ENCODE measurements around the gene CAPN8. TPM values are rescaled to one million over a fixed set of nuclear protein-coding genes. Genes with fewer than 3 reads are reported as not detected.

Gene CAPN8
- total RNA-seq, 1 donor from 2014 or later: not detected

DNA sequence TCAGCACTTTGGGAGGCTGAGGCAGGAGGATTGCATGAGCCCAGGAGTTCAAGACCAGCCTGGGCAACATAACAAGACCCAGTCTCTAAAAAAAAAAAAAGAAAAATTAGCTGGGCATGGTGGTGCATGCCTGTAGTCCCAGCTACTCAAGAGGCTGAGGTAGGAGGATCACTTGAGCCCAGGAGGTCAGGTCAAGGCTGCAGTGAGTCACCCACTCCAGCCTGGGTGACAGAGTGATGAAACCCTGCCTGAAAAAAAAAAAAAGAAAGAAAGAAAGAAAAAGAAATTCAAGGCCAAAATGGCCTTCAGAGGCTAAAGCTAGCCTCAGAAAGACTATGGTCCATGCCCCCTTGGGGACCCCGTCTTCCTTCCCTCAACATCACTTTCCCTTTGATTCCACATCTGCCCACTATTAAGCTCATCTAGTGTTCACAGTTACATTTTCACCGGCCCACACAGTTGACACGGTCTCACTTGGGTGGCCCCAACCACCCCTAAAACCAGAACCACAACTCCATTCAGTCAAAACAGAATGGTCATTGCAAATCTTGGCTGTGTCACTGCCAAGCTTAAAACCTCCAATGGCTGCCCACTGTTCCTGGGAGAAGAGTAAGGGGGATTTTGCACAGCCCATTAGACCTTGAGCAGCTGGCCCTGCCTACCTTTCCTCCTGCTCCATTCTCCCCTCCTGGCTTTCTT, 2.1 kb upstream of the CAPN8 start:
- no peaks in the 10 kb centered on the region for H3K36me3 ChIP-seq (ENCODE audit: control insufficient read depth, insufficient read depth, low read length)
- no peak overlapping the region for H3K4me3 ChIP-seq (ENCODE audit: low read depth, low read length)
- TF ChIP-seq, protein P1, sequence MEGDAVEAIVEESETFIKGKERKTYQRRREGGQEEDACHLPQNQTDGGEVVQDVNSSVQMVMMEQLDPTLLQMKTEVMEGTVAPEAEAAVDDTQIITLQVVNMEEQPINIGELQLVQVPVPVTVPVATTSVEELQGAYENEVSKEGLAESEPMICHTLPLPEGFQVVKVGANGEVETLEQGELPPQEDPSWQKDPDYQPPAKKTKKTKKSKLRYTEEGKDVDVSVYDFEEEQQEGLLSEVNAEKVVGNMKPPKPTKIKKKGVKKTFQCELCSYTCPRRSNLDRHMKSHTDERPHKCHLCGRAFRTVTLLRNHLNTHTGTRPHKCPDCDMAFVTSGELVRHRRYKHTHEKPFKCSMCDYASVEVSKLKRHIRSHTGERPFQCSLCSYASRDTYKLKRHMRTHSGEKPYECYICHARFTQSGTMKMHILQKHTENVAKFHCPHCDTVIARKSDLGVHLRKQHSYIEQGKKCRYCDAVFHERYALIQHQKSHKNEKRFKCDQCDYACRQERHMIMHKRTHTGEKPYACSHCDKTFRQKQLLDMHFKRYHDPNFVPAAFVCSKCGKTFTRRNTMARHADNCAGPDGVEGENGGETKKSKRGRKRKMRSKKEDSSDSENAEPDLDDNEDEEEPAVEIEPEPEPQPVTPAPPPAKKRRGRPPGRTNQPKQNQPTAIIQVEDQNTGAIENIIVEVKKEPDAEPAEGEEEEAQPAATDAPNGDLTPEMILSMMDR (IDR thresholded peaks at IDR 0.05; ENCODE audit: insufficient read depth, low read length, poor library complexity, severe bottlenecking): no peak
- no peak for DNase-seq (ENCODE audit: low read depth)
- no peaks in the 10 kb centered on the region for H3K27me3 ChIP-seq (ENCODE audit: control insufficient read depth, insufficient read depth, low read length)

DNA sequence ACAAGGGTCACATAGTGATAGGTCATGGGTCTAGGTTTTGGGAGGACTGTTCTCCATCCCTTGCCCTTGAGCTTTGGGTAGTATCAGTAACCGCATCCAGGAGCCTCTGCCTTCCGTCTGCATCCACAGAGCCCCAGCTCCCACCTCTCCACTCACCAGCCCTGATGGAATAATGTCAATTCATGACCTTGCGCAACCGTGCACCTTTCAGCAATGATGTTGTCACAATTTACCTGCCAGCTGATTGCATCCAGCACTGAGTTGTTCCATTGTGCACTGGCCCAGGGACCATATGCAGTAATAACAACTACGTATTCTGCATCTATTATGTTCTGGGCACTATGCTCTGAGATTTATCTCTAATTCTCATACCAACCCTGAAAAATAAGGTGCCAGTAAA, 1.4 kb downstream of the CAPN8 start:
- TF ChIP-seq, protein P1 (IDR thresholded peaks at IDR 0.05; ENCODE audit: insufficient read depth, low read length, poor library complexity, severe bottlenecking): no peak
- H3K4me3 ChIP-seq (ENCODE audit: low read depth, low read length): no peak overlapping the region
- H3K36me3 ChIP-seq (ENCODE audit: control insufficient read depth, insufficient read depth, low read length): no peaks in the 10 kb centered on the region

DNA sequence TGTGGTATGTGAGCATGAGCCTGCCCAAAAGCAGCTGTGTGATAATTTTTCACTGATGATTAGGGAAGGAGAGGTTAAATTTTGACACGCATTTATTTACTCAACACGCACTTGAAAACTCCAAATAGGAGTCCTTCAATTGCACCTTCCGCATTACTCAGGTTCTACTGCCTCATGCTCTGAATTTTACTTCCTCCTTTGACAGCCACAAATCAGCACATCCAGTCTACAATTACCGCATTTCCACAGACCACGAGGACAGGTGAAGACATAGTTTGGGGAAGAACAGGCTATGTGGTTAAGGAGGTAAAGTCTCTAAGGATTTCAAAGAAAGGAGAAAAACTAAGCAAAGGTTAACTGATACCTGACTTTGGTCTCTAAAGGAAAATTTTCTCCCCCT, 2.6 kb downstream of the CAPN8 start:
- Histone ChIP-seq H3K36me3 (ENCODE audit: control insufficient read depth, insufficient read depth, low read length) (no peaks in the 10 kb centered on the region), H3K4me3 (ENCODE audit: low read depth, low read length) (no peak overlapping the region), H3K27me3 (ENCODE audit: control insufficient read depth, insufficient read depth, low read length) (no peaks in the 10 kb centered on the region)
- no peak for DNase-seq (ENCODE audit: low read depth)
- TF ChIP-seq, protein P1 (IDR thresholded peaks at IDR 0.05; ENCODE audit: insufficient read depth, low read length, poor library complexity, severe bottlenecking): no peak

More for the DNA sequence above, 1.4 kb downstream of the CAPN8 start:
- DNase-seq (ENCODE audit: low read depth): no peak
- no peaks in the 10 kb centered on the region for H3K27me3 ChIP-seq (ENCODE audit: control insufficient read depth, insufficient read depth, low read length)

DNA sequence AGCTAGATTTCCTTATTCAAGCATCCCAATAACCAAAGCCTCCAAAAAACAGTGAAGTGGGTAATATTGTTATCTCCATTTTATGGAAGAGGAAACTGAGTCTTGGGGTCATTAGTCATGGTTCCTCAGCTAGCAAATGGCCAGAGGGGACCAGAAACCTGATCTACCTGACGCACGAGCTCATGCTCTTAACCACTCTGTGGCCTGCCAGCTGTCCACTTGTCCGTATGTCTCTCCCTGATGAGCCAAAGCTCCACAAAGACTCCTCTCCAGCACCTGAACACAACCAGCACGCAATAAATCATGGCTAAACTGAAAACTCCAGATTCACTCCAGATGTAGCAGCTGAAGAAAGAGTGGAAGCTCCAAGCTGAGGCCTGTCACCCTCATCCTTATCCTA, 5.8 kb downstream of the CAPN8 start:
- TF ChIP-seq, protein P1 (IDR thresholded peaks at IDR 0.05; ENCODE audit: insufficient read depth, low read length, poor library complexity, severe bottlenecking): no peak
- no peaks in the 10 kb centered on the region for H3K27me3 ChIP-seq (ENCODE audit: control insufficient read depth, insufficient read depth, low read length)
- no peak for DNase-seq (ENCODE audit: low read depth)
- no peaks in the 10 kb centered on the region for H3K36me3 ChIP-seq (ENCODE audit: control insufficient read depth, insufficient read depth, low read length)
- no peak overlapping the region for H3K4me3 ChIP-seq (ENCODE audit: low read depth, low read length)

DNA sequence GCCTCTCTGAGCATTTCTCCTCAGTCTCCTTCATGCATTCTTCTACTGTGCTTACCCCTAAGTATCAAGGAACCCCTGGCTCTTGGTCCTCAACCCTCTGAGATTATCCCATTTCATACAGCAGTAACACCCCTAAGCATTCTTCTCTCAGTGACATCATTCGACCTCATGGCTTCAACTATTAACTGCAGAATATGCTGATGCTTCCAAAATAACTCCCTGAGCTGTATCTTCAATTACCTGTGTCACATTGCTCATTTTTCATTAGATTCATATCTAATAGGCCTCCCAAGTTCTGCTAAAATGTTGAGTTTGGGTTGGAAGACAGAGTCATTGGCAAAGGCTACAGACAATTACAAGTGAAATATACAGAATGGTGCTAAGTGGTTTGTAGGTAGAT, 7.5 kb downstream of the CAPN8 start:
- no peak for DNase-seq (ENCODE audit: low read depth)
- H3K27me3 ChIP-seq (ENCODE audit: control insufficient read depth, insufficient read depth, low read length): no peaks in the 10 kb centered on the region
- TF ChIP-seq, protein P1 (IDR thresholded peaks at IDR 0.05; ENCODE audit: insufficient read depth, low read length, poor library complexity, severe bottlenecking): no peak
- no peak overlapping the region for H3K4me3 ChIP-seq (ENCODE audit: low read depth, low read length)
- no peaks in the 10 kb centered on the region for H3K36me3 ChIP-seq (ENCODE audit: control insufficient read depth, insufficient read depth, low read length)

DNA sequence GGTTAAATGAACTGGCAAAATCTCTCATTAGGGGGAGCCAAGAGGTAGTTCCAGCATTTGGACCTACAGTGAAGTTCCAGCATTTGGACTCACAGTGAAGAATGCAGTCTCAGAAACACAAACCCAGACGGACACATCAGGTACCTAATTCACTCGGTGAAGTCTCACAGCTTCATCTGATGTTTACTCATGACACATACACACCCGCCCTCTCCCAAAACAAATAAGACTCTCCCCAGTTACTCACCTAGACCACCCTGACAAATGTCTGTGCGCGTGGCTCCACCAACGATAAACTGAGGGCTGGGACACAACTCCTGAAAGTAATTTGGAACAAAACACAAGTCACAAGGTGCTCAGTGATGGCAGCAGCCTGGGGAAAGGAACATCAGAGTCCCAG, 11.4 kb downstream of the CAPN8 start:
- Histone ChIP-seq H3K4me3 (ENCODE audit: low read depth, low read length) (no peak overlapping the region), H3K36me3 (ENCODE audit: control insufficient read depth, insufficient read depth, low read length) (no peaks in the 10 kb centered on the region), H3K27me3 (ENCODE audit: control insufficient read depth, insufficient read depth, low read length) (no peaks in the 10 kb centered on the region)
- no peak for DNase-seq (ENCODE audit: low read depth)
- TF ChIP-seq, protein P1 (IDR thresholded peaks at IDR 0.05; ENCODE audit: insufficient read depth, low read length, poor library complexity, severe bottlenecking): no peak

Measured in kidney epithelial cell (primary cell).